Measurements from ENCODE around the gene FZD2. TPM values are rescaled to one million over a fixed set of nuclear protein-coding genes. Genes with fewer than 3 reads are reported as not detected.

FZD2 gene
- total and polyA plus RNA-seq, 2 of the 4 experiments (the other 2 are of a cell fraction) = 21.3 to 130 TPM

GRCh38 chr17:44610331-44610730 lies 53.0 kb downstream of the FZD2 start:
- no peak overlapping the region; the same call in 2 of the 3 replicates for H2BK15ac ChIP-seq (ENCODE audit: low read depth, low read length)
- no peak overlapping the region for H3K9ac ChIP-seq (ENCODE audit: low read depth, low read length)
- H2AFZ ChIP-seq (replicated peaks; ENCODE audit: low read length, poor library complexity) = peak overlapping the region; percentile 12
- POLR2A ChIA-PET (ENCODE audit: unreplicated experiment) = no interaction called here
- no peak overlapping the region for H4K8ac ChIP-seq (ENCODE audit: low read depth in 2 of 2, low read length in 2 of 2)
- peaks cover 4% of the 10 kb centered on the region; the same call in 1 of the 2 replicates for H3K27me3 ChIP-seq (ENCODE audit: control insufficient read depth, insufficient read depth, low read length)
- H3K9me1 ChIP-seq (ENCODE audit: insufficient read depth, low read length) = peaks cover 14% of the 10 kb centered on the region
- H2AK5ac ChIP-seq (ENCODE audit: low read depth, low read length) = peak overlapping the region; percentile 63
- H3K14ac ChIP-seq (replicated peaks; ENCODE audit: low read depth, low read length) = no peak overlapping the region
- no peaks in the 10 kb centered on the region for H3K9me3 ChIP-seq (ENCODE audit: control insufficient read depth, insufficient read depth, low read length)
- in situ Hi-C loops (cut with MboI; ENCODE audit: low sequenced_read_pairs) (no loop called here), intact Hi-C loops (cut with micrococcal nuclease) (no loop called here), dilution Hi-C loops (cut with HindIII; ENCODE audit: low sequenced_read_pairs, unreplicated experiment) (no loop called here)
- no peak overlapping the region for H3K4me2 ChIP-seq (ENCODE audit: low read depth, low read length)
- no peak overlapping the region for H3K4ac ChIP-seq (ENCODE audit: low read depth, low read length)
- 50% methylated on average over 2 of the region's 4 CpGs; no CpG with 5 or more reads in 1 of the 2 experiments for WGBS, 2 experiments (ENCODE audit: extremely low coverage in 2 of 2, insufficient read length in 1 of 2)
- no peak overlapping the region for H3K4me3 ChIP-seq (ENCODE audit: insufficient read depth, low read depth, low read length)
- H3K79me1 ChIP-seq (ENCODE audit: low read depth in 1 of 2, low read length in 2 of 2) = 0 out of 4 replicates have a peak, but pooled peaks cover 0 to 6% of the 10 kb centered on the region in 2 experiments
- H3K23ac ChIP-seq (ENCODE audit: low read depth, low read length) = no peak overlapping the region
- no peak overlapping the region for H2BK5ac ChIP-seq (ENCODE audit: low read depth, low read length, poor library complexity, severe bottlenecking)
- no peak overlapping the region for H2BK120ac ChIP-seq (ENCODE audit: low read depth, low read length)
- H3K27ac ChIP-seq (ENCODE audit: insufficient read depth, low read length) = no peak overlapping the region
- H3K36me3 ChIP-seq (ENCODE audit: control insufficient read depth, insufficient read depth, low read length) = no peaks in the 10 kb centered on the region
- H2BK20ac ChIP-seq (ENCODE audit: low read depth, low read length) = no peak overlapping the region
- ATAC-seq (ENCODE audit: low read depth) = no peak
- BruUV-seq (replicated peaks) = no TSS peak
- peaks cover 17% of the 10 kb centered on the region for H3K4me1 ChIP-seq (ENCODE audit: control insufficient read depth, insufficient read depth, low read length)
- TF ChIP-seq RFX5 (IDR thresholded peaks at IDR 0.05; ENCODE audit: low read depth, low read length) (no peak), CEBPB (IDR thresholded peaks at IDR 0.05; ENCODE audit: low read depth, low read length) (no peak), MAZ (IDR thresholded peaks at IDR 0.05; ENCODE audit: borderline replicate concordance, low read depth, low read length) (no peak), CTCF (conservative IDR thresholded peaks at IDR 0.05; ENCODE audit: low read depth, low read length) (no peak), ELK1 (IDR thresholded peaks at IDR 0.05; ENCODE audit: borderline replicate concordance, low read depth, low read length) (no peak), POLR2A (IDR thresholded peaks at IDR 0.05; ENCODE audit: low read depth, low read length) (no peak), RCOR1 (IDR thresholded peaks at IDR 0.05; ENCODE audit: insufficient replicate concordance, low read length) (no peak), SMC3 (IDR thresholded peaks at IDR 0.05; ENCODE audit: low read depth, low read length) (no peak), MAFK (IDR thresholded peaks at IDR 0.05; ENCODE audit: low read depth, low read length) (no peak), RAD21 (IDR thresholded peaks at IDR 0.05; ENCODE audit: low read length) (no peak)
- TF ChIP-seq, protein P1, sequence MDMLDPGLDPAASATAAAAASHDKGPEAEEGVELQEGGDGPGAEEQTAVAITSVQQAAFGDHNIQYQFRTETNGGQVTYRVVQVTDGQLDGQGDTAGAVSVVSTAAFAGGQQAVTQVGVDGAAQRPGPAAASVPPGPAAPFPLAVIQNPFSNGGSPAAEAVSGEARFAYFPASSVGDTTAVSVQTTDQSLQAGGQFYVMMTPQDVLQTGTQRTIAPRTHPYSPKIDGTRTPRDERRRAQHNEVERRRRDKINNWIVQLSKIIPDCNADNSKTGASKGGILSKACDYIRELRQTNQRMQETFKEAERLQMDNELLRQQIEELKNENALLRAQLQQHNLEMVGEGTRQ (IDR thresholded peaks at IDR 0.05; ENCODE audit: low read depth, low read length) = no peak
- no peak overlapping the region for H3K56ac ChIP-seq (ENCODE audit: extremely low read depth, insufficient read depth, low read length)
- 0 out of 2 replicates have a peak overlapping the region, but pooled peaks have one; percentile 6 for H3K18ac ChIP-seq (ENCODE audit: low read depth, low read length)
- H4K20me1 ChIP-seq (ENCODE audit: insufficient read depth, low read length) = no peaks in the 10 kb centered on the region
- no peak overlapping the region for H4K91ac ChIP-seq (ENCODE audit: insufficient read depth, low read depth, low read length)
- no peak for DNase-seq
- CTCF ChIA-PET = interaction anchor here (0.6 kb wide), 1 partner anchor 400 kb away, joined by 3 read pairs; no protein-coding TSS in a partner anchor
- H4K5ac ChIP-seq (ENCODE audit: low read depth, low read length) = no peak overlapping the region
- H2AK9ac ChIP-seq (replicated peaks; ENCODE audit: low read depth, low read length, poor library complexity) = no peak overlapping the region
